ENCODE data around the gene OSBPL9. TPM values are rescaled to one million over a fixed set of nuclear protein-coding genes. Genes with fewer than 3 reads are reported as not detected.

OSBPL9 gene
- total and polyA plus RNA-seq, 9 of the 15 experiments (the other 6 are each of a cell fraction or from before 2014, with no cell fraction given), result 43.9 to 217 (median 170) TPM

- Histone ChIP-seq H3K79me2 (ENCODE audit: control insufficient read depth, insufficient read depth, low read length) (peaks cover 36% of the 10 kb centered on the region), H3K9me3 (replicated peaks; ENCODE audit: control insufficient read depth, insufficient read depth, low read depth, low read length) (no peaks in the 10 kb centered on the region), H2AFZ (ENCODE audit: low read depth, low read length) (no peak overlapping the region), H3K27me3 (ENCODE audit: control insufficient read depth in 2 of 2, insufficient read depth in 2 of 2, low read length in 2 of 2) (no peaks in the 10 kb centered on the region), H3K9me1 (ENCODE audit: control insufficient read depth, insufficient read depth, low read length) (no peaks in the 10 kb centered on the region), H3K4me3 (no peak overlapping the region), H3K4me1 (replicated peaks in 1 of 2; ENCODE audit: control insufficient read depth in 2 of 2, insufficient read depth in 2 of 2, low read length in 2 of 2) (peaks cover 7 to 20% of the 10 kb centered on the region in 2 experiments), H3K36me3 (ENCODE audit: control insufficient read depth, insufficient read depth, low read length) (no peaks in the 10 kb centered on the region; the same call in 2 of the 3 replicates), H3K27ac (ENCODE audit: extremely low read depth, low read depth, low read length) (no peak overlapping the region), H3K9ac (ENCODE audit: insufficient read depth in 1 of 2, low read depth in 2 of 2, low read length in 2 of 2) (no peak overlapping the region), H3K4me2 (ENCODE audit: insufficient read depth, low read length) (no peak overlapping the region), H4K20me1 (replicated peaks; ENCODE audit: control insufficient read depth, insufficient read depth, low read length) (no peaks in the 10 kb centered on the region)
- ChIA-PET CTCF (ENCODE audit: low intra/inter-chr PET ratio) (no interaction called here), POLR2A (interaction anchor here (0.8 kb wide), 1 partner anchor 15 kb away, joined by 5 read pairs; no protein-coding TSS in a partner anchor)
- WGBS (ENCODE audit: insufficient coverage, low coverage, missing lambda C conversion rate), result 56% methylated on average over 2 of the region's 2 CpGs
- no TSS peak for BruUV-seq (replicated peaks)
- intact Hi-C loops (cut with micrococcal nuclease) (loop anchor here (5.0 kb wide), 1 partner anchor 79 kb away; no protein-coding TSS in a partner anchor), in situ Hi-C loops (cut with MboI) (no loop called here)
- ATAC-seq (no peak), FAIRE-seq (no peak), DNase-seq (ENCODE audit: extremely low read depth in 1 of 4, low spot score in 3 of 4) (no peak)
- TF ChIP-seq, protein P1, sequence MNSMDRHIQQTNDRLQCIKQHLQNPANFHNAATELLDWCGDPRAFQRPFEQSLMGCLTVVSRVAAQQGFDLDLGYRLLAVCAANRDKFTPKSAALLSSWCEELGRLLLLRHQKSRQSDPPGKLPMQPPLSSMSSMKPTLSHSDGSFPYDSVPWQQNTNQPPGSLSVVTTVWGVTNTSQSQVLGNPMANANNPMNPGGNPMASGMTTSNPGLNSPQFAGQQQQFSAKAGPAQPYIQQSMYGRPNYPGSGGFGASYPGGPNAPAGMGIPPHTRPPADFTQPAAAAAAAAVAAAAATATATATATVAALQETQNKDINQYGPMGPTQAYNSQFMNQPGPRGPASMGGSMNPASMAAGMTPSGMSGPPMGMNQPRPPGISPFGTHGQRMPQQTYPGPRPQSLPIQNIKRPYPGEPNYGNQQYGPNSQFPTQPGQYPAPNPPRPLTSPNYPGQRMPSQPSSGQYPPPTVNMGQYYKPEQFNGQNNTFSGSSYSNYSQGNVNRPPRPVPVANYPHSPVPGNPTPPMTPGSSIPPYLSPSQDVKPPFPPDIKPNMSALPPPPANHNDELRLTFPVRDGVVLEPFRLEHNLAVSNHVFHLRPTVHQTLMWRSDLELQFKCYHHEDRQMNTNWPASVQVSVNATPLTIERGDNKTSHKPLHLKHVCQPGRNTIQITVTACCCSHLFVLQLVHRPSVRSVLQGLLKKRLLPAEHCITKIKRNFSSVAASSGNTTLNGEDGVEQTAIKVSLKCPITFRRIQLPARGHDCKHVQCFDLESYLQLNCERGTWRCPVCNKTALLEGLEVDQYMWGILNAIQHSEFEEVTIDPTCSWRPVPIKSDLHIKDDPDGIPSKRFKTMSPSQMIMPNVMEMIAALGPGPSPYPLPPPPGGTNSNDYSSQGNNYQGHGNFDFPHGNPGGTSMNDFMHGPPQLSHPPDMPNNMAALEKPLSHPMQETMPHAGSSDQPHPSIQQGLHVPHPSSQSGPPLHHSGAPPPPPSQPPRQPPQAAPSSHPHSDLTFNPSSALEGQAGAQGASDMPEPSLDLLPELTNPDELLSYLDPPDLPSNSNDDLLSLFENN (IDR thresholded peaks at IDR 0.05; ENCODE audit: low read depth in 2 of 2, low read length in 2 of 2), result no peak
- no peak for TF ChIP-seq PHB2 (IDR thresholded peaks at IDR 0.05; ENCODE audit: low read depth)
- no peak for TF ChIP-seq SOX6 (IDR thresholded peaks at IDR 0.05)
- TF ChIP-seq TCF7 (IDR thresholded peaks at IDR 0.05; ENCODE audit: borderline replicate concordance), result no peak
- TF ChIP-seq, protein P2, sequence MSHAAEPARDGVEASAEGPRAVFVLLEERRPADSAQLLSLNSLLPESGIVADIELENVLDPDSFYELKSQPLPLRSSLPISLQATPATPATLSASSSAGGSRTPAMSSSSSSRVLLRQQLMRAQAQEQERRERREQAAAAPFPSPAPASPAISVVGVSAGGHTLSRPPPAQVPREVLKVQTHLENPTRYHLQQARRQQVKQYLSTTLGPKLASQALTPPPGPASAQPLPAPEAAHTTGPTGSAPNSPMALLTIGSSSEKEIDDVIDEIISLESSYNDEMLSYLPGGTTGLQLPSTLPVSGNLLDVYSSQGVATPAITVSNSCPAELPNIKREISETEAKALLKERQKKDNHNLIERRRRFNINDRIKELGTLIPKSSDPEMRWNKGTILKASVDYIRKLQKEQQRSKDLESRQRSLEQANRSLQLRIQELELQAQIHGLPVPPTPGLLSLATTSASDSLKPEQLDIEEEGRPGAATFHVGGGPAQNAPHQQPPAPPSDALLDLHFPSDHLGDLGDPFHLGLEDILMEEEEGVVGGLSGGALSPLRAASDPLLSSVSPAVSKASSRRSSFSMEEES (CRISPR knock-in tag; IDR thresholded peaks at IDR 0.05), result no peak
- no peak for TF ChIP-seq ELF2 (CRISPR knock-in tag; IDR thresholded peaks at IDR 0.05)
- no peak for TF ChIP-seq ZNF655 (CRISPR knock-in tag; IDR thresholded peaks at IDR 0.05)
- no peak for TF ChIP-seq NCOR1 (IDR thresholded peaks at IDR 0.05)
- no peak for TF ChIP-seq ZNF668 (CRISPR knock-in tag; IDR thresholded peaks at IDR 0.05)
- TF ChIP-seq E2F5 (CRISPR knock-in tag; IDR thresholded peaks at IDR 0.05), result no peak
- no peak for TF ChIP-seq POLR3A (IDR thresholded peaks at IDR 0.05; ENCODE audit: borderline replicate concordance, extremely low read depth, insufficient read depth, insufficient read length)
- TF ChIP-seq ZFPM2 (CRISPR knock-in tag; IDR thresholded peaks at IDR 0.05), result no peak
- no peak for TF ChIP-seq ZBTB43 (CRISPR knock-in tag; IDR thresholded peaks at IDR 0.05)
Measured at GRCh38 chr1:51726544-51727225, 109.8 kb downstream of the OSBPL9 start.
